H1 (cell line): ENCODE data around the gene SLC24A3. TPM values are rescaled to one million over a fixed set of nuclear protein-coding genes. Genes with fewer than 3 reads are reported as not detected.

Experiments
- CTCF ChIA-PET: fragments of 300-600 bp; sonication (Branson Sonifier 250); formaldehyde crosslinking; loops from one replicate; lab custom pipeline; 2021; ENCODE audit not compliant: partially characterized antibody; lab: Charles Lee
- POLR2A ChIA-PET: fragments of 300-600 bp; sonication (Branson Sonifier 250); formaldehyde crosslinking; loops from one replicate; lab custom pipeline; 2021; ENCODE audit warnings: inconsistent platforms; ENCODE audit not compliant: partially characterized antibody; lab: Charles Lee
- DNase-seq, 2 experiments: peaks; one replicate each; pipeline versions ENCODE4 v3.0.0 to v3.0.0-alpha.2; 2010 to 2022; ENCODE audit warnings: low spot score in 2 of 2, low read depth in 1 of 2, mixed read lengths in 1 of 2
- FAIRE-seq: peaks from 2 replicates; lab custom pipeline; 2011; peaks lifted over from hg19 to GRCh38; lab: Jason Lieb, UNC
- H2AFZ ChIP-seq: 2 replicates; pipeline ENCODE4 v1.8.1; 2012; ENCODE audit warnings: low read length, inconsistent platforms
- H2AK5ac ChIP-seq: 2 replicates; pipeline ENCODE4 v1.6.1; 2013; ENCODE audit warnings: low read depth, low read length
- H2BK120ac ChIP-seq: replicated peaks from 2 replicates; pipeline ENCODE3; 2013; ENCODE audit warnings: low read depth, low read length, inconsistent platforms
- H2BK12ac ChIP-seq: 2 replicates; pipeline ENCODE4 v1.6.1; 2013; ENCODE audit warnings: low read depth, low read length
- H2BK15ac ChIP-seq: 2 replicates; pipeline ENCODE4 v1.6.1; 2013; ENCODE audit warnings: low read length
- H2BK20ac ChIP-seq: 2 replicates; pipeline ENCODE4 v1.6.1; 2013; ENCODE audit warnings: low read length
- H2BK5ac ChIP-seq: 2 replicates; pipeline ENCODE4 v1.6.1; 2013; ENCODE audit warnings: low read depth, low read length
- H3K14ac ChIP-seq: 2 replicates; pipeline ENCODE4 v1.6.1; 2013; ENCODE audit warnings: inconsistent platforms; ENCODE audit not compliant: insufficient read length
- H3K18ac ChIP-seq: 2 replicates; pipeline ENCODE4 v1.6.1; 2013; ENCODE audit warnings: low read length; ENCODE audit errors: extremely low read depth
- H3K23ac ChIP-seq: 2 replicates; pipeline ENCODE4 v1.6.1; 2013; ENCODE audit warnings: inconsistent platforms; ENCODE audit not compliant: insufficient read length
- H3K23me2 ChIP-seq: 2 replicates; pipeline ENCODE4 v1.6.1; 2013; ENCODE audit warnings: low read depth, low read length
- H3K27ac ChIP-seq: 2 replicates; pipeline ENCODE4 v1.6.1; 2011; ENCODE audit warnings: low read depth, low read length, inconsistent platforms
- H3K27me3 ChIP-seq, 4 experiments: replicated peaks in 1 of 4; 1 replicate in 1 of 4; 2 replicates in 3 of 4; pipeline versions ENCODE4 v1.6.1 to v1.8.1; 2011 to 2013; ENCODE audit warnings: low read length in 3 of 4, mild to moderate bottlenecking in 3 of 4, inconsistent platforms in 2 of 4, mixed read lengths in 2 of 4, moderate library complexity in 1 of 4; ENCODE audit not compliant: control insufficient read depth in 3 of 4, insufficient read depth in 3 of 4; ENCODE audit errors: extremely low read depth in 1 of 4
- H3K36me3 ChIP-seq, 4 experiments: 2 replicates each; pipeline versions ENCODE4 v1.6.1 to v1.8.1; 2011 to 2013; ENCODE audit warnings: mild to moderate bottlenecking in 4 of 4, low read length in 3 of 4, moderate library complexity in 2 of 4, control low read depth in 1 of 4, inconsistent platforms in 1 of 4; ENCODE audit not compliant: insufficient read depth in 4 of 4, control insufficient read depth in 2 of 4
- H3K4ac ChIP-seq: replicated peaks from 2 replicates; pipeline ENCODE3; 2013; ENCODE audit warnings: low read length, low read depth, mixed read lengths, inconsistent platforms; ENCODE audit not compliant: insufficient read length
- H3K4me1 ChIP-seq, 4 experiments: replicated peaks in 1 of 4; 1 replicate in 1 of 4; 2 replicates in 3 of 4; pipeline versions ENCODE4 v1.6.1 to v1.8.1; 2011 to 2013; ENCODE audit warnings: low read length in 3 of 4, inconsistent platforms in 2 of 4, mixed read lengths in 1 of 4; ENCODE audit not compliant: insufficient read depth in 4 of 4, control insufficient read depth in 3 of 4
- H3K4me2 ChIP-seq, 2 experiments: 2 replicates each; pipeline versions ENCODE4 v1.6.1 to v1.8.1; 2011 to 2013; ENCODE audit warnings: low read depth in 2 of 2, low read length in 2 of 2, control low read depth in 1 of 2, inconsistent platforms in 1 of 2, mild to moderate bottlenecking in 1 of 2; ENCODE audit not compliant: insufficient read depth in 1 of 2
- H3K4me3 ChIP-seq, 4 experiments: fragments of 200-600, 300-600 bp in 1 of 4; sonication (generic), shearing (Covaris generic), sonication (Bioruptor Twin) in 1 of 4; 2 replicates each; pipeline versions ENCODE4 v1.5.1 to v1.8.1; 2011 to 2016; ENCODE audit warnings: low read length in 4 of 4, low read depth in 3 of 4, control low read depth in 2 of 4, inconsistent platforms in 2 of 4, mild to moderate bottlenecking in 2 of 4, mixed read lengths in 1 of 4, moderate library complexity in 1 of 4; ENCODE audit not compliant: insufficient read depth in 2 of 4; ENCODE audit errors: extremely low read depth in 1 of 4
- H3K56ac ChIP-seq: replicated peaks from 2 replicates; pipeline ENCODE3; 2013; ENCODE audit warnings: low read depth, mild to moderate bottlenecking, mixed read lengths, low read length, inconsistent platforms; ENCODE audit not compliant: insufficient read length
- H3K79me1 ChIP-seq: 2 replicates; pipeline ENCODE4 v1.6.1; 2013; ENCODE audit warnings: low read depth, low read length, control low read depth
- H3K79me2 ChIP-seq, 2 experiments: 2 replicates each; pipeline versions ENCODE4 v1.6.1 to v1.8.1; 2012 to 2013; ENCODE audit warnings: low read length in 2 of 2, mild to moderate bottlenecking in 2 of 2, inconsistent platforms in 1 of 2; ENCODE audit not compliant: insufficient read depth in 2 of 2, control insufficient read depth in 1 of 2
- H3K9ac ChIP-seq, 4 experiments: replicated peaks in 1 of 4; 1 replicate in 1 of 4; 2 replicates in 3 of 4; pipeline versions ENCODE4 v1.6.1 to v1.8.1; 2011 to 2013; ENCODE audit warnings: low read depth in 3 of 4, low read length in 3 of 4, control low read depth in 2 of 4, mild to moderate bottlenecking in 2 of 4, moderate library complexity in 2 of 4, inconsistent platforms in 1 of 4; ENCODE audit errors: extremely low read depth in 1 of 4
- H3K9me3 ChIP-seq, 2 experiments: 2 replicates each; pipeline versions ENCODE4 v1.6.1 to v1.8.1; 2012 to 2013; ENCODE audit warnings: mild to moderate bottlenecking in 2 of 2, moderate library complexity in 2 of 2, control low read depth in 1 of 2, inconsistent platforms in 1 of 2, low read depth in 1 of 2, low read length in 1 of 2, mixed read lengths in 1 of 2; ENCODE audit not compliant: insufficient read depth in 2 of 2
- H4K20me1 ChIP-seq, 2 experiments: replicated peaks in 1 of 2; 2 replicates each; pipeline versions ENCODE3 to v1.8.1; 2011 to 2013; ENCODE audit warnings: inconsistent platforms in 2 of 2, low read length in 2 of 2, mild to moderate bottlenecking in 1 of 2; ENCODE audit not compliant: insufficient read depth in 2 of 2, control insufficient read depth in 1 of 2
- H4K5ac ChIP-seq: 2 replicates; pipeline ENCODE4 v1.6.1; 2013; ENCODE audit warnings: low read length, low read depth, mixed read lengths, inconsistent platforms; ENCODE audit not compliant: insufficient read length
- H4K8ac ChIP-seq: 2 replicates; pipeline ENCODE4 v1.8.0; 2013; ENCODE audit warnings: mild to moderate bottlenecking, moderate library complexity, low read length, inconsistent platforms; ENCODE audit not compliant: insufficient read depth; ENCODE audit errors: extremely low read depth
- H4K91ac ChIP-seq: replicated peaks from 2 replicates; pipeline ENCODE3; 2013; ENCODE audit warnings: low read length, mixed read lengths, inconsistent platforms; ENCODE audit not compliant: insufficient read length
- BACH1 ChIP-seq: IDR thresholded peaks from 2 replicates; pipeline ENCODE4 v1.6.1; 2012; ENCODE audit warnings: low read length, improper control_type of control experiment
- CHD2 ChIP-seq: IDR thresholded peaks from 2 replicates; pipeline ENCODE4 v1.6.1; 2012; ENCODE audit warnings: low read length, improper control_type of control experiment
- CTBP2 ChIP-seq: IDR thresholded peaks from 2 replicates; pipeline ENCODE4 v1.7.0; 2011; ENCODE audit warnings: borderline replicate concordance, mild to moderate bottlenecking, moderate library complexity, mixed read lengths, low read length; ENCODE audit not compliant: insufficient read depth, insufficient read length
- FOSL1 ChIP-seq: IDR thresholded peaks from 2 replicates; pipeline ENCODE4 v1.6.1; 2011; ENCODE audit warnings: mild to moderate bottlenecking, low read depth, low read length, moderate library complexity; ENCODE audit not compliant: insufficient read depth
- GABPA ChIP-seq: IDR thresholded peaks from 2 replicates; pipeline ENCODE4 v1.6.1; 2011; ENCODE audit warnings: mild to moderate bottlenecking, low read length, moderate library complexity, borderline replicate concordance; ENCODE audit not compliant: insufficient read depth
- JUN ChIP-seq: IDR thresholded peaks from 2 replicates; pipeline ENCODE4 v1.6.1; 2011; ENCODE audit warnings: low read depth, mild to moderate bottlenecking, improper control_type of control experiment, low read length
- KDM1A ChIP-seq: fragments of 200-600, 300-600 bp; sonication (generic); IDR thresholded peaks from 2 replicates; pipeline ENCODE4 v1.7.1; 2016; ENCODE audit warnings: mild to moderate bottlenecking, low read length, borderline replicate concordance
- KDM5A ChIP-seq: fragments of 200-600 bp; IDR thresholded peaks from 2 replicates; pipeline ENCODE4 v1.7.1; 2012; ENCODE audit warnings: mild to moderate bottlenecking, low read length, inconsistent platforms, mixed read lengths
- MAFK ChIP-seq: IDR thresholded peaks from 2 replicates; pipeline ENCODE4 v1.6.1; 2012; ENCODE audit warnings: low read depth, mild to moderate bottlenecking, improper control_type of control experiment, low read length
- POLR2AphosphoS5 ChIP-seq: IDR thresholded peaks from 2 replicates; pipeline ENCODE4 v1.6.1; 2011; ENCODE audit warnings: low read depth, low read length
- POU5F1 ChIP-seq: IDR thresholded peaks from 2 replicates; pipeline ENCODE4 v1.6.1; 2011; ENCODE audit warnings: low read depth, mild to moderate bottlenecking, low read length, moderate library complexity
- SIN3A ChIP-seq, 2 experiments: IDR thresholded peaks in 1 of 2; conservative IDR thresholded peaks in 1 of 2; 2 replicates each; pipeline ENCODE4 v1.6.1; 2011 to 2012; ENCODE audit warnings: low read length in 2 of 2, improper control_type of control experiment in 1 of 2, low read depth in 1 of 2, mild to moderate bottlenecking in 1 of 2
- SIX5 ChIP-seq: IDR thresholded peaks from 2 replicates; pipeline ENCODE4 v1.6.1; 2011; ENCODE audit warnings: mild to moderate bottlenecking, low read depth, low read length
- SUZ12 ChIP-seq: fragments of 200-600 bp; sonication (generic); IDR thresholded peaks from 2 replicates; pipeline ENCODE4 v1.6.1; 2012; ENCODE audit warnings: mild to moderate bottlenecking, inconsistent platforms, low read length, moderate library complexity, mixed read lengths
- TBP ChIP-seq: IDR thresholded peaks from 2 replicates; pipeline ENCODE4 v1.6.1; 2011; ENCODE audit warnings: low read depth, low read length, improper control_type of control experiment
- polyA plus RNA-seq, 7 experiments: library from polyadenylated mRNA; depleted of rRNA in 3 of 7; stranded (reverse) in 5 of 7; unstranded in 2 of 7; fragments of >200 nt in 5 of 7; fragments of 200-250 nt in 2 of 7; gene quantifications; 1 replicate in 5 of 7; 2 replicates in 1 of 7; 4 replicates in 1 of 7; pipeline versions ENCODE4 v1.2.1 to v1.2.3, GENCODE V29; 2011 to 2013; ENCODE audit warnings: missing spikeins in 2 of 7, mixed read lengths in 2 of 7
- total RNA-seq: library from RNA; stranded (reverse); fragmentation: NEBNext Ultra II Directional; extraction: Animal tissue kit (Norgen Biotek cat#: 25700); gene quantifications from 2 replicates; pipeline ENCODE4 v1.2.1, GENCODE V29; 2021
- TF ChIP-seq, protein P1 (sequence below): IDR thresholded peaks from 2 replicates; pipeline ENCODE4 v1.6.1; 2012; ENCODE audit warnings: inconsistent platforms

SLC24A3 gene
- total and polyA plus RNA-seq, 2 of the 8 experiments (the other 6 are each of a cell fraction or from before 2014, with no cell fraction given): 4.5 to 6.3 TPM

GRCh38 chr20:19615629-19616028 lies 403.2 kb downstream of the SLC24A3 start:
- no peak overlapping the region for H3K18ac ChIP-seq
- H3K23me2 ChIP-seq: no peaks in the 10 kb centered on the region
- no peak overlapping the region for H4K5ac ChIP-seq
- no peaks in the 10 kb centered on the region for H3K79me2 ChIP-seq
- no peaks in the 10 kb centered on the region for H3K36me3 ChIP-seq
- H3K4me2 ChIP-seq: no peak overlapping the region
- H3K56ac ChIP-seq: no peak overlapping the region
- H3K14ac ChIP-seq: no peak overlapping the region
- H2BK5ac ChIP-seq: no peak overlapping the region
- DNase-seq: no peak
- H2AFZ ChIP-seq: no peak overlapping the region
- H3K23ac ChIP-seq: no peak overlapping the region
- CTCF ChIA-PET: interaction anchor here (1.4 to 1.5 kb wide), 2 partner anchors 13 to 14 kb away, joined by 3 to 4 read pairs; no protein-coding TSS in a partner anchor
- no peak overlapping the region for H2BK120ac ChIP-seq
- peaks cover 0 to 14% (median 5%) of the 10 kb centered on the region in 4 experiments; a peak in 3 of 7 replicates for H3K4me1 ChIP-seq
- H2BK20ac ChIP-seq: no peak overlapping the region
- no peak overlapping the region for H4K91ac ChIP-seq
- no peaks in the 10 kb centered on the region for H3K79me1 ChIP-seq
- H4K20me1 ChIP-seq: no peaks in the 10 kb centered on the region
- no peak overlapping the region for H3K4me3 ChIP-seq
- H3K27ac ChIP-seq: no peak overlapping the region
- no peak overlapping the region for H2BK15ac ChIP-seq
- POLR2A ChIA-PET: no interaction called here
- no peaks in the 10 kb centered on the region for H3K27me3 ChIP-seq
- FAIRE-seq: no peak
- H3K9ac ChIP-seq: no peak overlapping the region
- no peaks in the 10 kb centered on the region for H3K9me3 ChIP-seq
- no peak overlapping the region for H3K4ac ChIP-seq
- no peak overlapping the region for H2BK12ac ChIP-seq
- H4K8ac ChIP-seq: no peak overlapping the region
- H2AK5ac ChIP-seq: no peak overlapping the region
- no peak for TF ChIP-seq FOSL1
- no peak for TF ChIP-seq POU5F1
- no peak for TF ChIP-seq KDM5A
- no peak for TF ChIP-seq TBP
- TF ChIP-seq SIX5: no peak
- no peak for TF ChIP-seq CHD2
- TF ChIP-seq GABPA: no peak
- TF ChIP-seq MAFK: no peak
- no peak for TF ChIP-seq JUN
- TF ChIP-seq KDM1A: no peak
- no peak for TF ChIP-seq BACH1
- TF ChIP-seq POLR2AphosphoS5: no peak
- no peak for TF ChIP-seq SUZ12
- TF ChIP-seq SIN3A (conservative IDR thresholded peaks at IDR 0.05 in 1 of 2, IDR thresholded peaks at IDR 0.05 in 1 of 2; ENCODE audit: low read depth in 1 of 2, low read length in 2 of 2): no peak
- TF ChIP-seq, protein P1, sequence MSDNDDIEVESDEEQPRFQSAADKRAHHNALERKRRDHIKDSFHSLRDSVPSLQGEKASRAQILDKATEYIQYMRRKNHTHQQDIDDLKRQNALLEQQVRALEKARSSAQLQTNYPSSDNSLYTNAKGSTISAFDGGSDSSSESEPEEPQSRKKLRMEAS: no peak
- no peak for TF ChIP-seq CTBP2
